K562 (cell line): ENCODE data around the gene LOC101059915.

Experiments
- ATAC-seq: fragments of 200-7000 bp; cut with Tn5 transposase; 3 replicates; pipeline ENCODE4 v1.9.1; 2020; ENCODE audit warnings: moderate library complexity
- BruUV-seq: library from RNA; stranded (reverse); fragments of 400-500 nt; replicated peaks from 2 replicates; lab custom pipeline; 2021; lab: Mats Ljungman, UMichigan
- CTCF ChIA-PET: fragments of 300-600 bp; formaldehyde crosslinking; extraction: SDS; loops from one replicate; lab custom pipeline; 2021; ENCODE audit warnings: low intra/inter-chr PET ratio; lab: Yijun Ruan, JAX
- POLR2A ChIA-PET: fragments of 300-600, 350-650 bp; sonication (Branson Sonifier 250); formaldehyde crosslinking; extraction: SDS; loops from one replicate; lab custom pipeline; 2021; ENCODE audit warnings: antibody characterized with exemption, inconsistent platforms; lab: Yijun Ruan, JAX
- DNase-seq, 4 experiments: peaks; one replicate each; pipeline versions ENCODE4 v3.0.0 to v3.0.0-alpha.2; 2011 to 2018; ENCODE audit warnings: low spot score in 3 of 4, mixed read lengths in 3 of 4; ENCODE audit errors: extremely low read depth in 1 of 4
- FAIRE-seq: peaks from 2 replicates; lab custom pipeline; 2011; peaks lifted over from hg19 to GRCh38; lab: Jason Lieb, UNC
- H2AFZ ChIP-seq: 2 replicates; pipeline ENCODE4 v1.6.0; 2011; ENCODE audit warnings: low read depth, low read length, control low read depth, inconsistent platforms
- H3K27ac ChIP-seq: fragments of 200-600 bp; 3 replicates; pipeline ENCODE4 v1.8.0; 2011; ENCODE audit warnings: low read depth, mild to moderate bottlenecking, control low read depth, inconsistent platforms, low read length, moderate library complexity, mixed read lengths; ENCODE audit errors: extremely low read depth
- H3K27me3 ChIP-seq, 2 experiments: fragments of 300-600 bp in 1 of 2; 2 replicates in 1 of 2; 3 replicates in 1 of 2; pipeline versions ENCODE4 v1.6.0 to v1.8.0; 2011; ENCODE audit warnings: inconsistent platforms in 2 of 2, low read length in 2 of 2, mild to moderate bottlenecking in 1 of 2, mixed read lengths in 1 of 2, moderate library complexity in 1 of 2; ENCODE audit not compliant: control insufficient read depth in 2 of 2, insufficient read depth in 2 of 2
- H3K36me3 ChIP-seq: fragments of 300-600 bp; 3 replicates; pipeline ENCODE4 v1.8.0; 2011; ENCODE audit warnings: mild to moderate bottlenecking, low read length, inconsistent platforms; ENCODE audit not compliant: control insufficient read depth, insufficient read depth
- H3K4me1 ChIP-seq, 2 experiments: fragments of 200-600 bp in 1 of 2; replicated peaks in 1 of 2; 2 replicates in 1 of 2; 3 replicates in 1 of 2; pipeline versions ENCODE4 v1.5.1 to v1.8.0; 2011; ENCODE audit warnings: inconsistent platforms in 2 of 2, low read length in 2 of 2, mild to moderate bottlenecking in 1 of 2, mixed read lengths in 1 of 2, moderate library complexity in 1 of 2; ENCODE audit not compliant: control insufficient read depth in 2 of 2, insufficient read depth in 2 of 2
- H3K4me2 ChIP-seq: 2 replicates; pipeline ENCODE4 v1.6.1; 2011; ENCODE audit warnings: low read length, control low read depth, inconsistent platforms, mixed read lengths; ENCODE audit not compliant: insufficient read depth
- H3K4me3 ChIP-seq: fragments of 200-600 bp; sonication (generic), shearing (Covaris generic); 2 replicates; pipeline ENCODE4 v1.5.1; 2016; ENCODE audit warnings: control low read depth, inconsistent platforms
- H3K79me2 ChIP-seq: fragments of 200-600 bp; 3 replicates; pipeline ENCODE4 v1.8.0; 2011; ENCODE audit warnings: low read length, inconsistent platforms; ENCODE audit not compliant: control insufficient read depth, insufficient read depth
- H3K9ac ChIP-seq, 2 experiments: 2 replicates each; pipeline versions ENCODE4 v1.6.0 to v1.6.1; 2011; ENCODE audit warnings: low read depth in 2 of 2, low read length in 2 of 2, control low read depth in 1 of 2, inconsistent platforms in 1 of 2, mild to moderate bottlenecking in 1 of 2, mixed read lengths in 1 of 2; ENCODE audit not compliant: insufficient read depth in 1 of 2
- H3K9me1 ChIP-seq: one replicate; pipeline ENCODE4 v1.6.0; 2011; ENCODE audit warnings: inconsistent platforms, mild to moderate bottlenecking, low read length, moderate library complexity; ENCODE audit not compliant: control insufficient read depth, insufficient read depth
- H3K9me3 ChIP-seq: replicated peaks from 2 replicates; pipeline ENCODE4 v1.5.1; 2011; ENCODE audit warnings: low read depth, low read length, inconsistent platforms; ENCODE audit not compliant: control insufficient read depth, insufficient read depth
- H4K20me1 ChIP-seq: replicated peaks from 2 replicates; pipeline ENCODE4 v1.6.1; 2011; ENCODE audit warnings: low read length, inconsistent platforms, mixed read lengths; ENCODE audit not compliant: control insufficient read depth, insufficient read depth
- ADNP ChIP-seq: fragments of 200-800 bp; sonication (Bioruptor generic); IDR thresholded peaks from 2 replicates; pipeline ENCODE4 v1.6.1; 2016; ENCODE audit warnings: missing genetic modification characterization, missing compliant biosample characterization
- AFF4 ChIP-seq: sonication (generic); formaldehyde crosslinking; IDR thresholded peaks from 2 replicates; pipeline ENCODE4 v1.8.0; 2023; ENCODE audit warnings: mild to moderate bottlenecking, missing genetic modification reagents
- HNRNPLL ChIP-seq: fragments of 200-400 bp; formaldehyde crosslinking; IDR thresholded peaks from 2 replicates; pipeline ENCODE4 v1.6.1; 2017; ENCODE audit warnings: low read length, low read depth, mild to moderate bottlenecking; ENCODE audit not compliant: poor library complexity, severe bottlenecking
- ILF3 ChIP-seq: fragments of 450-650 bp; IDR thresholded peaks from 2 replicates; pipeline ENCODE4 v1.6.1; 2018; ENCODE audit warnings: antibody characterized with exemption, mild to moderate bottlenecking, moderate library complexity, borderline replicate concordance
- MAFG ChIP-seq: fragments of 450-650 bp; conservative IDR thresholded peaks from 2 replicates; pipeline ENCODE4 v1.6.1; 2016; ENCODE audit warnings: missing genetic modification characterization, missing compliant biosample characterization
- NFXL1 ChIP-seq: fragments of 450-650 bp; formaldehyde crosslinking; IDR thresholded peaks from 2 replicates; pipeline ENCODE4 v1.4.0; 2021; ENCODE audit warnings: mild to moderate bottlenecking
- RBM14 ChIP-seq: fragments of 200-400 bp; formaldehyde crosslinking; IDR thresholded peaks from 2 replicates; pipeline ENCODE4 v1.6.1; 2018; ENCODE audit warnings: low read depth, mild to moderate bottlenecking, low read length, moderate library complexity, borderline replicate concordance; ENCODE audit not compliant: insufficient read depth
- ZNF384 ChIP-seq: IDR thresholded peaks from 2 replicates; pipeline ENCODE4 v1.6.1; 2012; ENCODE audit warnings: low read depth, low read length, improper control_type of control experiment
- WGBS: fragments of 100-300 bp; shearing (Covaris generic); methylation state at CpG from one replicate; pipeline ENCODE4 v1.1.6; 2016; ENCODE audit warnings: low coverage, mixed read lengths; ENCODE audit not compliant: insufficient coverage; ENCODE audit errors: missing lambda C conversion rate; 5-methylcytosine and 5-hydroxymethylcytosine counted together
- in situ Hi-C: fragments of 300-500 bp; cut with MboI; formaldehyde crosslinking; loops from 4 replicates; pipeline ENCODE4 v1.15.0; 2018; ENCODE audit warnings: inconsistent platforms, mixed read lengths
- intact Hi-C: fragments of 100-400 bp; cut with micrococcal nuclease; formaldehyde crosslinking; loops from 2 replicates; pipeline ENCODE4 v1.14.2; 2022

LOC101059915 gene

GRCh38 chrX:71619986-71620385 lies 47.4 kb upstream of the LOC101059915 start:
- Histone ChIP-seq H3K4me1 (peaks cover 0 to 18% of the 10 kb centered on the region in 2 experiments; a peak in 2 of 5 replicates), H2AFZ (no peak overlapping the region), H3K9me3 (no peaks in the 10 kb centered on the region), H3K79me2 (no peaks in the 10 kb centered on the region), H3K27me3 (peaks cover 0 to 16% of the 10 kb centered on the region in 2 experiments; a peak in 3 of 5 replicates), H3K9ac (no peak overlapping the region), H3K9me1 (no peaks in the 10 kb centered on the region), H4K20me1 (no peaks in the 10 kb centered on the region), H3K4me2 (no peak overlapping the region), H3K36me3 (no peaks in the 10 kb centered on the region), H3K4me3 (no peak overlapping the region), H3K27ac (no peak overlapping the region)
- FAIRE-seq = no peak
- in situ Hi-C loops = no loop called here
- no peak for DNase-seq
- no peak for TF ChIP-seq MAFG (tag)
- no peak for TF ChIP-seq NFXL1 (CRISPR knock-in tag)
- no peak for TF ChIP-seq ADNP
- no peak for TF ChIP-seq ZNF384
- no peak for TF ChIP-seq ILF3
- TF ChIP-seq AFF4 (CRISPR knock-in tag) = no peak
- TF ChIP-seq HNRNPLL = no peak
- no peak for TF ChIP-seq RBM14
- no peak for ATAC-seq
- no CpG with 5 or more reads among the region's 1 CpG for WGBS
- ChIA-PET POLR2A (no interaction called here), CTCF (no interaction called here)
- intact Hi-C loops = no loop called here
- no TSS peak for BruUV-seq
